Measurements from ENCODE around the gene ASB7. TPM values are rescaled to one million over a fixed set of nuclear protein-coding genes. Genes with fewer than 3 reads are reported as not detected.

ASB7 gene
- total and polyA plus RNA-seq, 12 donors = 2.9 to 7.0 (median 5.8) TPM

DNA sequence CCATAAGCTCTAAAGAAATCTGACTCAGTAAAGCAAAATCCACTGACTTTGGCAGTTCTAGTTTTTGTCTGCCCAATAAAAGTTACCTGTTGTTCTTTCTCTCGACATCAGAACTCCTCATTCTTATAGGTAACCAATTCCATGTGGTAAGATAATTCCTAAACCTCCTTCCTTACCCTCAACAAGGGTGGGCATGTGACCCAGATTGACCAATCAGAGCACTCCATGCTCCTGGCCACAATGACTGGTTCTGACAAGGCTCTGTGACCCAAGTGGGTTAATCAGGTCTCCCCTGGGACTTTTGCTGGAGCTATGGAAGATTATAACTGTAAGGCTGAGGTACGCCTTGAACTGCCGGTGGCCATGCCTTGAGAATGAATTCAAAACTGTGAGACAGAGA is 32.1 kb upstream of the ASB7 start:
- no peak for TF ChIP-seq CTCF (IDR thresholded peaks at IDR 0.05)
- 92 to 96% methylated on average over 3 of the region's 3 CpGs for WGBS, 2 donors
- no peak overlapping the region for H3K4me3 ChIP-seq
- H3K36me3 ChIP-seq = peaks cover 0 to 67% (median 13%) of the 10 kb centered on the region in 9 donors
- H3K4me1 ChIP-seq = peaks cover 0 to 4% (median 0%) of the 10 kb centered on the region in 9 donors
- no peaks in the 10 kb centered on the region for H3K9me3 ChIP-seq
- ATAC-seq = no peak
- no peak overlapping the region for H3K27ac ChIP-seq
- H3K27me3 ChIP-seq = no peaks in the 10 kb centered on the region
- intact Hi-C loops (cut with DNase I) = loop anchor here in 5 of 10 donors (2.0 to 5.0 kb wide), 4 partner anchors 218 to 228 kb away; partner anchors contain the start of gene ADAMTS17 (in 1 of the 5)
- DNase-seq = no peak

DNA sequence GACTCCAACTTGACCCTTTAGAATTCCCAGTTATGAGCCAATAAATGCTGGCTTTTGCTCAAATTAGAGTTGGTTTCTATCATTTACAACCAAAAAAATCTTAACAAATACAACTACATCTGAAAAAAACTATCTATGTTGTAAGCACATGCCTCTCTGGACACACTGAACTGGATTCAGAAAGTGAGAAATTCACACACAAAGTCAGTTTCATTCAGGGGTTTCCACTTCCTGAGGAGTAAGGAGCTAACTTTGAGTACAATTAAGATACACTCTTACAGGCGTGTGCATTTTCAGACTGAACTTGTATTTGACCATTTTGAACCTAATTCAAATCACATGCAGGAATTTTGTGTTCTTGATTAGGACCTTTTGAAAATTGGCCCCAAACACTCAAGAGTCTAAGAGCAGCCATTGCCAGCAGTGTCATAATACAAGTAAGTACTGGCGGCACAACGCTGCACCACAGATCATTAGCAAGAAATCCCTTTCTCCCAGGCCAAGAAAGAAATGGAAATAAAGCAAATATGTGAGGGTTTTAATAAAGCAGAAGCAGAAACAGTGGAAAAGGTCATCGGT is 31.6 kb upstream of the ASB7 start:
- DNase-seq (no peak), ATAC-seq (no peak)
- H3K4me1 ChIP-seq = peaks cover 0 to 4% (median 0%) of the 10 kb centered on the region in 9 donors
- TF ChIP-seq CTCF (IDR thresholded peaks at IDR 0.05) = no peak
- no peak overlapping the region for H3K4me3 ChIP-seq
- no peak overlapping the region for H3K27ac ChIP-seq
- peaks cover 0 to 67% (median 13%) of the 10 kb centered on the region in 9 donors for H3K36me3 ChIP-seq
- H3K9me3 ChIP-seq = no peaks in the 10 kb centered on the region
- WGBS, 2 donors = 91 to 96% methylated on average over 4 of the region's 4 CpGs
- intact Hi-C loops (cut with DNase I) = loop anchor here in 7 of 10 donors (1.0 to 5.0 kb wide), 6 partner anchors 219 to 229 kb away; partner anchors contain the start of gene ADAMTS17 (in 1 of the 7)
- H3K27me3 ChIP-seq = no peaks in the 10 kb centered on the region

GRCh38 chr15:100571592-100572167 is 30.7 kb upstream of the ASB7 start:
- no peaks in the 10 kb centered on the region for H3K9me3 ChIP-seq
- H3K27me3 ChIP-seq = no peaks in the 10 kb centered on the region
- no peak for TF ChIP-seq CTCF (IDR thresholded peaks at IDR 0.05)
- no peak overlapping the region for H3K4me3 ChIP-seq
- intact Hi-C loops (cut with DNase I) = loop anchor here in 9 of 10 donors (1.0 to 5.0 kb wide), 7 partner anchors 219 to 229 kb away; partner anchors contain the start of gene ADAMTS17 (in 1 of the 9)
- no peak for ATAC-seq
- peaks cover 0 to 4% (median 0%) of the 10 kb centered on the region in 9 donors for H3K4me1 ChIP-seq
- no peak overlapping the region for H3K27ac ChIP-seq
- WGBS, 2 donors = 85 to 91% methylated on average over 6 of the region's 6 CpGs
- H3K36me3 ChIP-seq = peaks cover 0 to 65% (median 13%) of the 10 kb centered on the region in 9 donors
- no peak for DNase-seq

GRCh38 chr15:100572362-100572983 is 29.9 kb upstream of the ASB7 start:
- Histone ChIP-seq H3K4me1 (peaks cover 0 to 4% (median 0%) of the 10 kb centered on the region in 9 donors), H3K27ac (no peak overlapping the region), H3K9me3 (no peaks in the 10 kb centered on the region), H3K36me3 (peaks cover 0 to 65% (median 13%) of the 10 kb centered on the region in 9 donors), H3K27me3 (no peaks in the 10 kb centered on the region), H3K4me3 (no peak overlapping the region)
- no peak for DNase-seq
- TF ChIP-seq CTCF (IDR thresholded peaks at IDR 0.05) = peak; percentile 35 to 72 (median 67)
- intact Hi-C loops (cut with DNase I) = loop anchor here in 5 of 10 donors (1.0 to 5.0 kb wide), 5 partner anchors 220 to 230 kb away; partner anchors contain the start of gene ADAMTS17 (in 1 of the 5)
- no peak for ATAC-seq
- WGBS, 2 donors = 65 to 67% methylated on average over 4 of the region's 4 CpGs
